Breast epithelium (tissue), 3 donors: Measurements from ENCODE around the gene SNTG2.

Experiments
- CTCF ChIP-seq, 3 donors: fragments of 450-650 bp; IDR thresholded peaks; one replicate each; pipeline ENCODE4 v1.5.1; 2016 to 2017; ENCODE audit warnings: antibody characterized with exemption in 3 of 3, mild to moderate bottlenecking in 3 of 3, moderate library complexity in 3 of 3
- POLR2AphosphoS5 ChIP-seq, 3 donors: sonication (generic); formaldehyde crosslinking; IDR thresholded peaks; one replicate each; pipeline ENCODE4 v1.6.1; 2017; ENCODE audit warnings: antibody characterized with exemption in 3 of 3

GRCh38 chr2:923832-924601 lies 26.6 kb upstream of the SNTG2 start:
- TF ChIP-seq CTCF (IDR thresholded peaks at IDR 0.05) (no peak), POLR2AphosphoS5 (IDR thresholded peaks at IDR 0.05) (no peak)
